Coronary artery (tissue), 2 donors: ENCODE data around the gene JAG2.

ENCODE experiments used
- DNase-seq: peaks from one replicate; pipeline ENCODE4 v3.0.0-alpha.2; 2017; ENCODE audit warnings: low spot score
- H3K27ac ChIP-seq, 2 donors: fragments of 200-600 bp; sonication (generic); one replicate each; pipeline ENCODE4 v1.5.1; 2016 to 2019
- H3K4me3 ChIP-seq: fragments of 200-600 bp; sonication (generic); 2 replicates; pipeline ENCODE4 v1.5.1; 2016; ENCODE audit warnings: mild to moderate bottlenecking, moderate library complexity
- CTCF ChIP-seq: fragments of 200-600 bp; sonication (generic); IDR thresholded peaks from one replicate; pipeline ENCODE4 v1.5.1; 2019; ENCODE audit warnings: antibody characterized with exemption

JAG2 gene

GRCh38 chr14:105155681-105156413 is 12.7 kb downstream of the JAG2 start:
- H3K4me3 ChIP-seq: no peak overlapping the region
- DNase-seq: no peak
- TF ChIP-seq CTCF: no peak
- no peak overlapping the region for H3K27ac ChIP-seq

- Histone ChIP-seq H3K27ac (no peak overlapping the region), H3K4me3 (no peak overlapping the region)
- DNase-seq: no peak
- TF ChIP-seq CTCF: no peak
Observed at GRCh38 chr14:105155071-105155651, 13.4 kb downstream of the JAG2 start.

GRCh38 chr14:105154476-105154871 is 14.1 kb downstream of the JAG2 start:
- H3K27ac ChIP-seq: peak overlapping the region in 1 of 2 donors; percentile 16

GRCh38 chr14:105153739-105154475 is 14.7 kb downstream of the JAG2 start:
- Histone ChIP-seq H3K4me3 (no peak overlapping the region), H3K27ac (peak overlapping the region in 1 of 2 donors; percentile 63)
- no peak for TF ChIP-seq CTCF
- DNase-seq: no peak

More at GRCh38 chr14:105154476-105154871, 14.1 kb downstream of the JAG2 start:
- no peak overlapping the region for H3K4me3 ChIP-seq
- no peak for DNase-seq
- TF ChIP-seq CTCF: no peak

- DNase-seq: no peak
- peak overlapping the region in 1 of 2 donors; percentile 63 for H3K27ac ChIP-seq
- H3K4me3 ChIP-seq: no peak overlapping the region
- no peak for TF ChIP-seq CTCF
Observed at GRCh38 chr14:105153331-105153731, 15.2 kb downstream of the JAG2 start.

- no peak for TF ChIP-seq CTCF
- no peak for DNase-seq
- peak overlapping the region in 1 of 2 donors; percentile 63 for H3K27ac ChIP-seq
- no peak overlapping the region for H3K4me3 ChIP-seq
Observed at GRCh38 chr14:105152794-105153241, 15.8 kb downstream of the JAG2 start.
